B cell (primary cell): Measurements from ENCODE around the gene ZRANB1. TPM values are rescaled to one million over a fixed set of nuclear protein-coding genes. Genes with fewer than 3 reads are reported as not detected.

Experiments used
- ATAC-seq: fragments of 200-7000 bp; cut with Tn5 transposase; one replicate; pipeline ENCODE4 v1.10.0; 2021; ENCODE audit warnings: low read depth, mild to moderate bottlenecking, moderate number of reproducible peaks, moderate library complexity
- CTCF ChIA-PET: fragments of 350-600 bp; sonication (Branson Sonifier 250); formaldehyde crosslinking; loops from one replicate; lab custom pipeline; 2021; ENCODE audit warnings: antibody characterized with exemption, inconsistent platforms; lab: Charles Lee
- POLR2A ChIA-PET: fragments of 350-600 bp; sonication (Branson Sonifier 250); formaldehyde crosslinking; loops from one replicate; lab custom pipeline; 2021; ENCODE audit warnings: antibody characterized with exemption; lab: Charles Lee
- DNase-seq: peaks from one replicate; pipeline ENCODE4 v3.0.0; 2013
- H2AFZ ChIP-seq: 2 replicates; pipeline ENCODE4 v1.6.1; 2012; ENCODE audit warnings: mild to moderate bottlenecking, low read depth, low read length; ENCODE audit not compliant: insufficient read depth, poor library complexity, severe bottlenecking
- H3K27ac ChIP-seq, 2 donors: 1 replicate in 1 of 2; 2 replicates in 1 of 2; pipeline ENCODE4 v1.5.1; 2012 to 2013; ENCODE audit warnings: low read length in 2 of 2, mild to moderate bottlenecking in 2 of 2, moderate library complexity in 1 of 2
- H3K27me3 ChIP-seq, 4 experiments: fragments of 200-600 bp in 1 of 4; sonication (generic) in 1 of 4; replicated peaks in 1 of 4; 1 replicate in 2 of 4; 2 replicates in 2 of 4; pipeline versions ENCODE4 v1.6.1 to v1.7.0; 2013 to 2016; ENCODE audit warnings: low read length in 3 of 4, mild to moderate bottlenecking in 2 of 4, mixed read lengths in 1 of 4, moderate library complexity in 1 of 4; ENCODE audit not compliant: insufficient read depth in 4 of 4, control insufficient read depth in 3 of 4; ENCODE audit errors: control extremely low read depth in 1 of 4
- H3K36me3 ChIP-seq, 2 experiments: replicated peaks in 1 of 2; 1 replicate in 1 of 2; 2 replicates in 1 of 2; pipeline versions ENCODE4 v1.6.1 to v1.7.1; 2013; ENCODE audit warnings: low read length in 1 of 2; ENCODE audit not compliant: insufficient read depth in 2 of 2, control insufficient read depth in 1 of 2; ENCODE audit errors: control extremely low read depth in 1 of 2, extremely low read depth in 1 of 2
- H3K4me1 ChIP-seq, 2 donors: fragments of 200-600 bp in 1 of 2; sonication (generic) in 1 of 2; 1 replicate in 1 of 2; 2 replicates in 1 of 2; pipeline versions ENCODE4 v1.5.1 to v1.6.1; 2013 to 2017; ENCODE audit warnings: low read length in 2 of 2; ENCODE audit not compliant: control insufficient read depth in 2 of 2, insufficient read depth in 2 of 2
- H3K4me2 ChIP-seq: replicated peaks from 2 replicates; pipeline ENCODE3; 2012; ENCODE audit warnings: mild to moderate bottlenecking, low read depth, low read length; ENCODE audit not compliant: poor library complexity, severe bottlenecking
- H3K4me3 ChIP-seq, 5 experiments: fragments of 200-600 bp in 1 of 5; sonication (generic) in 1 of 5; 1 replicate in 3 of 5; 2 replicates in 2 of 5; pipeline versions ENCODE4 v1.5.1 to v1.7.0; 2011 to 2016; ENCODE audit warnings: low read length in 4 of 5, mild to moderate bottlenecking in 4 of 5, low read depth in 2 of 5, control low read depth in 1 of 5, moderate library complexity in 1 of 5; ENCODE audit not compliant: insufficient read depth in 1 of 5; ENCODE audit errors: control extremely low read depth in 1 of 5, extremely low read depth in 1 of 5
- H3K79me2 ChIP-seq: fragments of 200-600 bp; sonication (generic); one replicate; pipeline ENCODE4 v1.6.0; 2016; ENCODE audit warnings: low read length; ENCODE audit not compliant: control insufficient read depth, insufficient read depth
- H3K9ac ChIP-seq: fragments of 200-600 bp; sonication (generic); 2 replicates; pipeline ENCODE4 v1.6.1; 2017; ENCODE audit warnings: mild to moderate bottlenecking, low read length, moderate library complexity
- H3K9me3 ChIP-seq, 3 donors: one replicate each; pipeline versions ENCODE4 v1.6.1 to v1.7.1; 2013; ENCODE audit warnings: low read length in 2 of 3; ENCODE audit not compliant: control insufficient read depth in 2 of 3, insufficient read depth in 1 of 3; ENCODE audit errors: control extremely low read depth in 1 of 3
- H4K20me1 ChIP-seq: 2 replicates; pipeline ENCODE4 v1.6.0; 2012; ENCODE audit warnings: mild to moderate bottlenecking, low read length; ENCODE audit not compliant: insufficient read depth, control insufficient read depth, poor library complexity, severe bottlenecking
- H3K27ac Mint-ChIP-seq: one replicate; pipeline ENCODE4 v1.8.0; 2021; ENCODE audit warnings: mixed read lengths
- H3K27me3 Mint-ChIP-seq: one replicate; pipeline ENCODE4 v1.8.0; 2021; ENCODE audit warnings: mixed read lengths
- H3K4me1 Mint-ChIP-seq: one replicate; pipeline ENCODE4 v1.8.0; 2021; ENCODE audit warnings: mixed read lengths
- H3K4me3 Mint-ChIP-seq: one replicate; pipeline ENCODE4 v1.8.0; 2021; ENCODE audit warnings: mixed read lengths
- H3K9me3 Mint-ChIP-seq: one replicate; pipeline ENCODE4 v1.8.0; 2022; ENCODE audit warnings: mixed read lengths; ENCODE audit not compliant: insufficient read depth
- CTCF ChIP-seq: fragments of 200-600 bp; IDR thresholded peaks from one replicate; pipeline ENCODE4 v1.8.0; 2022; ENCODE audit warnings: antibody characterized with exemption, mild to moderate bottlenecking
- EZH2 ChIP-seq: IDR thresholded peaks from 2 replicates; pipeline ENCODE4 v1.6.1; 2012; ENCODE audit warnings: borderline replicate concordance, low read depth, mild to moderate bottlenecking, moderate library complexity, low read length; ENCODE audit not compliant: insufficient read depth, poor library complexity, severe bottlenecking
- WGBS: methylation state at CpG from one replicate; pipeline ENCODE4 v1.1.5; 2013; ENCODE audit warnings: missing lambda C conversion rate; ENCODE audit not compliant: insufficient coverage; 5-methylcytosine and 5-hydroxymethylcytosine counted together
- intact Hi-C: fragments of 100-400 bp; cut with micrococcal nuclease; formaldehyde crosslinking; loops from one replicate; pipeline ENCODE4 v1.10.0; 2022
- polyA plus RNA-seq: library from polyadenylated mRNA; depleted of rRNA; stranded (reverse); fragments of >200 nt; gene quantifications from 2 replicates; pipeline ENCODE4 v1.2.3, GENCODE V29; 2012
- total RNA-seq, 2 donors: library from RNA; stranded (reverse); fragments of 120-200 nt in 1 of 2; gene quantifications; 1 replicate in 1 of 2; 2 replicates in 1 of 2; pipeline versions ENCODE4 v1.2.3 to v1.2.4, GENCODE V29; 2013 to 2022

ZRANB1 gene
- total and polyA plus RNA-seq, 2 donors (not counting 1 experiment from before 2014, with no cell fraction given), result 6.5 to 28.0 TPM

DNA sequence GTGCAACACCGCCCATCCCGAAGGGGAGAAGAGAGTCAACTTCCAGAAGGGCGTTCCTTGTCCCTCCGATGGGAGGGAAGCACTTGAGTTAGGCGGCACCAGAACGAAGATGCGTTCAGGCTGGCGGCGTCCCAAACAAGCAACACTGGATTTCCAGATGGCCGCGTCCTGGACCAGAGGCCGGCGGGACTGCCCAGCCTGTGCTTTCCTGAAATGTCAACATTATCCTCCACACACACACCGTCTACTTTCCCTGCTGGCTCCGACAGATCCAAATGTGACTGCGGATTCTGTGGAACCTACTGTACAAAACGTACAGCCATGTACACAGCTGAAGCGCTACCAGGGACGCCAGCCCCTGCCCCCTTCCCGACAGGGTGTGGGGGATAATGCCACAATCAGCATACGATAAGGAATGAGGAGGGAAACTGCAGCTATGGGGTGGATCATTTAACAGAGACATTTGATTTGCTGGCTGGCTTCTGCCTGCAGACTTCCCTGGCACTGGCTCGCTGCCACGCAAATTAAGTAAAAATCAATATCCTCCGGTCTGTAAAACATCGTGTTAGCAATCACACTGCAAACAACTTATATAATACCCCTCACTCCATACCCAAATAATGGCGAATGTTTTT, 82.1 kb downstream of the ZRANB1 start:
- no peaks in the 10 kb centered on the region for H3K36me3 ChIP-seq
- H3K27ac Mint-ChIP-seq, result no peak overlapping the region
- CTCF ChIA-PET, result no interaction called here
- ATAC-seq, result no peak
- no peak overlapping the region for H3K4me2 ChIP-seq
- H3K4me1 ChIP-seq, result no peaks in the 10 kb centered on the region
- TF ChIP-seq CTCF (no peak), EZH2 (no peak)
- intact Hi-C loops, result loop anchor here (5.0 kb wide), 1 partner anchor 1147 kb away; no protein-coding TSS in a partner anchor
- H3K27me3 Mint-ChIP-seq, result peaks cover 50% of the 10 kb centered on the region
- DNase-seq, result no peak
- H3K4me1 Mint-ChIP-seq, result peaks cover 13% of the 10 kb centered on the region
- H4K20me1 ChIP-seq, result no peaks in the 10 kb centered on the region
- H3K27me3 ChIP-seq, result peaks cover 0 to 12% (median 0%) of the 10 kb centered on the region in 4 experiments
- no peak overlapping the region for H3K4me3 ChIP-seq
- WGBS, result 92% methylated on average over 22 of the region's 26 CpGs
- no peaks in the 10 kb centered on the region for H3K79me2 ChIP-seq
- no peak overlapping the region for H3K4me3 Mint-ChIP-seq
- no peak overlapping the region for H3K9ac ChIP-seq
- H3K9me3 ChIP-seq, result peaks cover 0 to 14% (median 1%) of the 10 kb centered on the region in 3 donors
- no peak overlapping the region for H2AFZ ChIP-seq
- peaks cover 4% of the 10 kb centered on the region for H3K9me3 Mint-ChIP-seq
- no peak overlapping the region for H3K27ac ChIP-seq
- POLR2A ChIA-PET, result no interaction called here

DNA sequence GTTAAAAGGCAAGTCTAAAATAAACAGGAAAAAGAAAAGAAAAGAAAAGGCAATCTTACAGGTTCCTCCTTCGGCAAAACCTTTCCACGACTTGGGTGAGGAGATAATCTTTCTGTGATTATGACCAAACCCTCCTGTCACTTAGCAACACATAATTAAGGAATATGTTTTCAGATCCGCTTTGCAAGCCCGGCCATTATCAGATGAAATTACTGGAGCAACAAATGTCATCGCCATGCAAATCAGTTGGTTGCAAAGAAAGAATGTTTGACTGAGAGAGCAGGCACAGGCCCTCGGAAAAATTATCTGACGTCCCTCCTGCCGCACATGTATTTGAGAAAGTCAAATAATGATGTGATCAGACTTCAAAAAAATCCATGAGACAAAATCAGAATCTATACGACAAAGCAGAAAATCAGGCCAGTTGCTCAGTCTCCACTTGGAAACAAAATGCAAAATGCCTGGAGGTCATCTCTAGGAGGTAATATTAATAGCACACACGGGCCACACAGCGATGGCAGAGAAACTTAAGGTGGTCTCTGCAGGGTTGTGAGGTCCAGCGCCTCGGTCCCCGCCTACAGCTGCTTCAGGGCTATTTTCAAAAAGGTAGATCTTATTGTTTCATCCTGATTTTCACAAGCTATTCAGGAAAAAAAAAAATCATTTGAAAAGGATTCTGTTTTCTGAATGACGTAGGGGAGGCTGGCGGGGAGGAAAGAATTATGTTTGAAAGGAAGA, 82.7 kb downstream of the ZRANB1 start:
- Histone ChIP-seq H2AFZ (no peak overlapping the region), H3K9me3 (peaks cover 0 to 10% (median 0%) of the 10 kb centered on the region in 3 donors), H3K4me2 (no peak overlapping the region), H3K4me3 (no peak overlapping the region), H3K4me1 (no peaks in the 10 kb centered on the region), H3K9ac (no peak overlapping the region), H3K79me2 (no peaks in the 10 kb centered on the region), H3K27ac (no peak overlapping the region), H4K20me1 (no peaks in the 10 kb centered on the region), H3K36me3 (no peaks in the 10 kb centered on the region), H3K27me3 (peaks cover 0 to 12% (median 0%) of the 10 kb centered on the region in 4 experiments)
- intact Hi-C loops, result loop anchor here (5.0 kb wide), 1 partner anchor 1147 kb away; no protein-coding TSS in a partner anchor
- Mint-ChIP-seq H3K27ac (no peak overlapping the region), H3K27me3 (peaks cover 49% of the 10 kb centered on the region), H3K4me3 (no peak overlapping the region), H3K4me1 (peaks cover 13% of the 10 kb centered on the region), H3K9me3 (no peaks in the 10 kb centered on the region)
- TF ChIP-seq EZH2 (no peak), CTCF (no peak)
- ChIA-PET POLR2A (no interaction called here), CTCF (no interaction called here)
- no peak for DNase-seq
- WGBS, result 67% methylated on average over 12 of the region's 16 CpGs
- no peak for ATAC-seq
